GM12872 (cell line): ENCODE measurements around the gene CEP152.

Experiments used
- CTCF ChIP-seq: IDR thresholded peaks from 3 replicates; pipeline ENCODE4 v1.5.1; 2011; ENCODE audit warnings: low read depth, mild to moderate bottlenecking, low read length, moderate library complexity; ENCODE audit not compliant: insufficient read depth

CEP152 gene

GRCh38 chr15:48733615-48734014 is 77.3 kb downstream of the CEP152 start:
- TF ChIP-seq CTCF = no peak

GRCh38 chr15:48730506-48730905 is 80.4 kb downstream of the CEP152 start:
- no peak for TF ChIP-seq CTCF

GRCh38 chr15:48723969-48724368 is 86.9 kb downstream of the CEP152 start:
- TF ChIP-seq CTCF = no peak

GRCh38 chr15:48722764-48723661 is 87.9 kb downstream of the CEP152 start:
- TF ChIP-seq CTCF = no peak

GRCh38 chr15:48721061-48721810 is 89.6 kb downstream of the CEP152 start:
- no peak for TF ChIP-seq CTCF

- no peak for TF ChIP-seq CTCF
These were observed 90.2 kb downstream of the CEP152 start for GRCh38 chr15:48720646-48721045.

- TF ChIP-seq CTCF = no peak
These were observed 91.2 kb downstream of the CEP152 start for GRCh38 chr15:48719668-48720067.
